PC-3 (cell line): ENCODE measurements around the gene CCSER1.

ENCODE experiments used
- CTCF ChIP-seq: fragments of 300-600 bp; sonication (generic); conservative IDR thresholded peaks from 2 replicates; pipeline ENCODE4 v1.5.1; 2017; ENCODE audit warnings: antibody characterized with exemption, low read depth, mild to moderate bottlenecking, low read length
- EZH2 ChIP-seq: fragments of 300-600 bp; sonication (generic); IDR thresholded peaks from one replicate; pipeline ENCODE4 v1.6.1; 2017; ENCODE audit warnings: antibody characterized with exemption, mild to moderate bottlenecking, low read length; ENCODE audit not compliant: unreplicated experiment
- EZH2phosphoT487 ChIP-seq: fragments of 300-600 bp; sonication (generic); IDR thresholded peaks from 2 replicates; pipeline ENCODE4 v1.6.1; 2018; ENCODE audit warnings: mild to moderate bottlenecking, antibody characterized with exemption, low read length, borderline replicate concordance

DNA sequence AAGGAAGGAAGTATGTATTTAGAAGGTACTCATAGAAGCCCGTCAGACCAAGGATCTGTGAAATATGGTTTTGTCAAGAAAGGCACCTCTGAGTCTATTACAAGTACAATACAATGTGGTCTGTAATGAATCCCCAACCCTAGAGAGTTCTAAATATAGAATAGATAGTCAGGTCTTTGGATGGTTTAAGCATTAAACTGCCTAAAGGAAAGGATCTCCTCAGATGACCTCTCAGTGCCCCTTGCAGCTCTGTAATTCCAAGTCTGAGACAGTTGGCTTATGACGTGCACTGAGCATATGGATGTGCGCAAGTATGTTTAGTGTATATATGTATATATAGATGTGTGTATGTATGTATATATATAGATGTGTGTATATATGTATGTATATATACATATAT is 62.0 kb downstream of the CCSER1 start:
- TF ChIP-seq EZH2phosphoT487 (no peak), CTCF (no peak), EZH2 (no peak)
